Measurements from ENCODE around the gene SPACA4. TPM values are rescaled to one million over a fixed set of nuclear protein-coding genes. Genes with fewer than 3 reads are reported as not detected.

Gene SPACA4
- total RNA-seq, 1 experiment from 2014 or later = not detected

DNA sequence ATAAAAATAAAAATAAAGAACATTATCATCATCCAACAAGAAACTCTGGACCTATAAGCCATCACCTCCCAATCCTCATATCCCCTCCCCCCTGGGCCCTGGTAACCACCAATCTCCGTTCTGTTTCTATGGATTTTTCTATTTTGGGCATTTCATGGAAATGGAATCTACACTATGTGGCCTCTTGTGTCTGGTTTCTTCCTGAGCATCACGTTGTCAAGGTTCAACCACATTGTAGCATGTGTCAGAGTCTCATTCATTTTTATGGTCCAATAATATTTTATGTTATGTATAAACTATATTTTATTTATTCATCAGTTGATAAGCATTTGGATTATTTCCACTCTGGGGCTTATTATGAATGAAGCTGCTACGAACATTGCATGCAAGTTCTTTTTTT is 27.7 kb upstream of the SPACA4 start:
- no peaks in the 10 kb centered on the region for H3K9me3 Mint-ChIP-seq (ENCODE audit: unreplicated experiment)
- no peaks in the 10 kb centered on the region for H3K36me3 Mint-ChIP-seq (ENCODE audit: insufficient read depth, unreplicated experiment)
- CTCF ChIA-PET = interaction anchor here (0.6 to 1.3 kb wide), 4 partner anchors 73 to 1163 kb away, joined by 3 to 5 read pairs (median 3); no protein-coding TSS in a partner anchor
- no peaks in the 10 kb centered on the region for H3K27me3 Mint-ChIP-seq (ENCODE audit: insufficient read depth, unreplicated experiment)
- POLR2A ChIA-PET = no interaction called here
- no peak overlapping the region for H3K4me3 Mint-ChIP-seq (ENCODE audit: unreplicated experiment)
- intact Hi-C loops (cut with micrococcal nuclease) = no loop called here
- BruUV-seq (replicated peaks) = no TSS peak
- H3K4me1 Mint-ChIP-seq (ENCODE audit: insufficient read depth, unreplicated experiment) = peaks cover 6% of the 10 kb centered on the region
- TF ChIP-seq, protein P1, sequence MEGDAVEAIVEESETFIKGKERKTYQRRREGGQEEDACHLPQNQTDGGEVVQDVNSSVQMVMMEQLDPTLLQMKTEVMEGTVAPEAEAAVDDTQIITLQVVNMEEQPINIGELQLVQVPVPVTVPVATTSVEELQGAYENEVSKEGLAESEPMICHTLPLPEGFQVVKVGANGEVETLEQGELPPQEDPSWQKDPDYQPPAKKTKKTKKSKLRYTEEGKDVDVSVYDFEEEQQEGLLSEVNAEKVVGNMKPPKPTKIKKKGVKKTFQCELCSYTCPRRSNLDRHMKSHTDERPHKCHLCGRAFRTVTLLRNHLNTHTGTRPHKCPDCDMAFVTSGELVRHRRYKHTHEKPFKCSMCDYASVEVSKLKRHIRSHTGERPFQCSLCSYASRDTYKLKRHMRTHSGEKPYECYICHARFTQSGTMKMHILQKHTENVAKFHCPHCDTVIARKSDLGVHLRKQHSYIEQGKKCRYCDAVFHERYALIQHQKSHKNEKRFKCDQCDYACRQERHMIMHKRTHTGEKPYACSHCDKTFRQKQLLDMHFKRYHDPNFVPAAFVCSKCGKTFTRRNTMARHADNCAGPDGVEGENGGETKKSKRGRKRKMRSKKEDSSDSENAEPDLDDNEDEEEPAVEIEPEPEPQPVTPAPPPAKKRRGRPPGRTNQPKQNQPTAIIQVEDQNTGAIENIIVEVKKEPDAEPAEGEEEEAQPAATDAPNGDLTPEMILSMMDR (IDR thresholded peaks at IDR 0.05; ENCODE audit: unreplicated experiment) = no peak
- H3K27ac Mint-ChIP-seq (ENCODE audit: low read depth, unreplicated experiment) = no peak overlapping the region
- no peak for DNase-seq (ENCODE audit: unreplicated experiment)

DNA sequence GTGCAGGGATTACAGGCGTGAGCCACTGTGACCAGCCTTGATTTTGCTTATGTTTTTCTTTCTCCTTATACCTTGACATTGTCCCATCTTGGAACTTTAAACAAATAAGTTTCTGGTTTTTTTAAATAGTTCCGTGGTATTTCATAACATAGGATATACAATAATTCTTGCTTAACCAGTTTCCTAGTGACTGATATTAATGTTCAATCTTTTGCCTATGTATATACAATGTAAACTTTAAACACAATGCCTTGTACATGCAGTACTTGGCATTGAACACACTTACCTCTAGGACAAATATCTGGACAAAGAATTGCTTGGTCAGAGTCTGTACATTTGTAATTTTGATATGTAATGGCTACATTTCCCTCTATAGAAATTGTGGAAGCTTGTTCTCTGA is 24.4 kb upstream of the SPACA4 start:
- POLR2A ChIA-PET = no interaction called here
- no peak overlapping the region for H3K27ac Mint-ChIP-seq (ENCODE audit: low read depth, unreplicated experiment)
- CTCF ChIA-PET = interaction anchor here (2.1 kb wide), 1 partner anchor 92 kb away, joined by 13 read pairs; no protein-coding TSS in a partner anchor

DNA sequence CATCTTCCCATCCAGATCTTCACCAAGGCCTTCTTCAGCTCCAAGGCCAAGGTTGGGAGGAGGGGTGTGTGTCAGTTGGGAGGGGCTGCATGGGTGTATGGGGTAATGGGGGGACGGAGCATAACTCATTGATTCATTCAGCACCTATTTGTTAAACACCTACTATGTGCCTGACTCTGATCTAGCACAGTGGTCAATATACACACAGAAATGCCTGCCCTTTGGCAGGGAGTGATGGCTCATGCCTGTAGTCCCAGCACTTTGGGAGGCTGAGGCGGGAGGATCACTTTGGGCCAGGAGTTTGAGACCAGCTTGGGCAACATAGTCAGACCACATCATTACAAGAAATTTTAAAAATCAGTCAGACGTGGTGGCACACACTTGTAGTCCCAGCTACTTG is 19.2 kb upstream of the SPACA4 start:
- Mint-ChIP-seq H3K4me3 (ENCODE audit: unreplicated experiment) (no peak overlapping the region), H3K4me1 (ENCODE audit: insufficient read depth, unreplicated experiment) (peaks cover 13% of the 10 kb centered on the region), H3K27me3 (ENCODE audit: insufficient read depth, unreplicated experiment) (no peaks in the 10 kb centered on the region), H3K36me3 (ENCODE audit: insufficient read depth, unreplicated experiment) (no peaks in the 10 kb centered on the region), H3K27ac (ENCODE audit: low read depth, unreplicated experiment) (no peak overlapping the region), H3K9me3 (ENCODE audit: unreplicated experiment) (no peaks in the 10 kb centered on the region)
- BruUV-seq (replicated peaks) = no TSS peak
- POLR2A ChIA-PET = interaction anchor here (0.6 to 1.1 kb wide), 3 partner anchors 28 to 562 kb away, joined by 3 read pairs; partner anchors contain the start of gene FAM83E
- CTCF ChIA-PET = interaction anchor here (0.6 to 5.3 kb wide), 5 partner anchors 46 to 98 kb away, joined by 4 to 99 read pairs (median 7); no protein-coding TSS in a partner anchor
- TF ChIP-seq, protein P1 (IDR thresholded peaks at IDR 0.05; ENCODE audit: unreplicated experiment) = no peak
- intact Hi-C loops (cut with micrococcal nuclease) = loop anchor here (10.0 kb wide), 1 partner anchor 323 kb away; no protein-coding TSS in a partner anchor
- no peak for DNase-seq (ENCODE audit: unreplicated experiment)

More for the DNA sequence above, 24.4 kb upstream of the SPACA4 start:
- no peak for DNase-seq (ENCODE audit: unreplicated experiment)
- no peaks in the 10 kb centered on the region for H3K9me3 Mint-ChIP-seq (ENCODE audit: unreplicated experiment)
- no TSS peak for BruUV-seq (replicated peaks)
- TF ChIP-seq, protein P1 (IDR thresholded peaks at IDR 0.05; ENCODE audit: unreplicated experiment) = no peak
- no peak overlapping the region for H3K4me3 Mint-ChIP-seq (ENCODE audit: unreplicated experiment)
- intact Hi-C loops (cut with micrococcal nuclease) = loop anchor here (10.0 kb wide), 1 partner anchor 317 kb away; no protein-coding TSS in a partner anchor
- H3K4me1 Mint-ChIP-seq (ENCODE audit: insufficient read depth, unreplicated experiment) = peaks cover 7% of the 10 kb centered on the region
- H3K36me3 Mint-ChIP-seq (ENCODE audit: insufficient read depth, unreplicated experiment) = no peaks in the 10 kb centered on the region
- no peaks in the 10 kb centered on the region for H3K27me3 Mint-ChIP-seq (ENCODE audit: insufficient read depth, unreplicated experiment)

DNA sequence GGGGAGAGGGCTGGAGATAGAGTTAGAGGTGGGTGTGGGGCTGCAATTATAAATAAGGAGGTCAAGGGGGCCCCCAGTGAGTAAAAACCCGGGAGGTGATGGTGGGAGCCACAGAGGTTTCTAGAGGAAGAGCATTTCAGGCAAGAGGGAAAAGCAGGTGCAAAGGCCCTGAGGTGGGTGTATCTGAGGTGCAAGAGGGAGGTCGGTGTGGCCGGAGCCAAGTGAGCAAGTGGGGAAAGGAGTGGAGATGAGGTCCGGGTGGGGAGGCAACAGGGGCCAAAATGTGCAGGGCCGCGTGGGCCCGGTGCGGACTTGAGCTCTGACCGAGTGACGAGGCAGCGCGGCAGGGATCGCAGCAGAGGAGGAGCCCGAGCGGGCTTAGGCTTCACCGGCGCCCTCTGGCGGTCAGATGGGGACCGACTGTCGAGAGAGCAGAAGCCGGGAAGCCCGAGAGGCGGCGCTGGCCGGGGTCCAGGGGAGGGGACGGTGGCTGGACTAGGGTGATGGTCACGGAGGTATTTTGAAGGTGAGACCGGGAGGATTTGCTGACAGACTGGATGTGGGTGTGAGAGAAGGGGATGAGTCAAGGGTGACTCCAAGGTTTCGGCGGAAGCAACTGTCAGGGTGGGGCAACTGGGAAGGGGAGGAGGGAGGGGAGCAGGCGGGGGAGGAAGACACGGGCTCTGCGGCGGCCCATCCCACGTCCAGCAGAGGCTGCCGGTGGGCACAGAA is 17.7 kb upstream of the SPACA4 start:
- ChIA-PET CTCF (interaction anchor here (0.6 to 5.1 kb wide), 18 partner anchors 8 to 226 kb away, joined by 3 to 24 read pairs (median 4); partner anchors contain the start of genes KDELR1 and SPHK2), POLR2A (interaction anchor here (0.7 to 1.6 kb wide), 7 partner anchors 16 to 256 kb away, joined by 3 to 6 read pairs (median 3); partner anchors contain the start of genes BCAT2, RPL18 and SPHK2)
- TF ChIP-seq, protein P1 (IDR thresholded peaks at IDR 0.05; ENCODE audit: unreplicated experiment) = peak; percentile 94
- H3K9me3 Mint-ChIP-seq (ENCODE audit: unreplicated experiment) = no peaks in the 10 kb centered on the region
- H3K4me1 Mint-ChIP-seq (ENCODE audit: insufficient read depth, unreplicated experiment) = peaks cover 13% of the 10 kb centered on the region
- intact Hi-C loops (cut with micrococcal nuclease) = loop anchor here (10.0 kb wide), 1 partner anchor 324 kb away; no protein-coding TSS in a partner anchor
- DNase-seq (ENCODE audit: unreplicated experiment) = peak; percentile 96
- peak overlapping the region; percentile 59 for H3K4me3 Mint-ChIP-seq (ENCODE audit: unreplicated experiment)
- no peaks in the 10 kb centered on the region for H3K27me3 Mint-ChIP-seq (ENCODE audit: insufficient read depth, unreplicated experiment)
- no peaks in the 10 kb centered on the region for H3K36me3 Mint-ChIP-seq (ENCODE audit: insufficient read depth, unreplicated experiment)
- peak overlapping the region; percentile 83 for H3K27ac Mint-ChIP-seq (ENCODE audit: low read depth, unreplicated experiment)
- BruUV-seq (replicated peaks) = no TSS peak

Data from MCF 10A (cell line).